NCI-H226 (cell line): Measurements from ENCODE around the gene AFF3.
"Not testable (repeated sequence)": the region's sequence is repeated elsewhere in the genome, so short reads cannot be mapped to it uniquely, and the experiment has no call there.

Source experiments
- DNase-seq: peaks from one replicate; pipeline ENCODE4 v3.0.0-alpha.2; 2015

AFF3 gene

GRCh38 chr2:99776206-99776905 is 366.0 kb downstream of the AFF3 start:
- no peak for DNase-seq

- peak; percentile 26 for DNase-seq
Measured at GRCh38 chr2:99775585-99775984, 366.8 kb downstream of the AFF3 start.

DNA sequence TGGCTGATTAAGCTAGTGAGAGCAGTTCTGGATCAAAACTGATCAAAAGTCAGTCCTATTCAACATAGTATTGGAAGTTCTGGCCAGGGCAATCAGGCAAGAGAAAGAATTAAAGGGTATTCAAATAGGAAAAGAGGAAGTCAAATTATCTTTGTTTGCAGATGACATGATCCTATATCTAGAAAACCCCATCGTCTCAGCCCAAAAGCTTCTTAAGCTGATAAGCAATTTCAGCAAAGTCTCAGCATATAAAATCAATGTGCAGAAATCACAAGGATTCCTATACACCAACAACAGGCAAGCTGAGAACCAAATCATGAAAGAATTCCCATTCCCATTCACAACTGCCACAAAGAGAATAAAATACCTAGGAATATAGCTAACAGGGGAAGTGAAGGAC is 368.7 kb downstream of the AFF3 start:
- DNase-seq, result not testable (repeated sequence)

- no peak for DNase-seq
Measured at GRCh38 chr2:99772591-99773331, 369.6 kb downstream of the AFF3 start.

- no peak for DNase-seq
Measured at GRCh38 chr2:99771681-99772333, 370.6 kb downstream of the AFF3 start.

DNA sequence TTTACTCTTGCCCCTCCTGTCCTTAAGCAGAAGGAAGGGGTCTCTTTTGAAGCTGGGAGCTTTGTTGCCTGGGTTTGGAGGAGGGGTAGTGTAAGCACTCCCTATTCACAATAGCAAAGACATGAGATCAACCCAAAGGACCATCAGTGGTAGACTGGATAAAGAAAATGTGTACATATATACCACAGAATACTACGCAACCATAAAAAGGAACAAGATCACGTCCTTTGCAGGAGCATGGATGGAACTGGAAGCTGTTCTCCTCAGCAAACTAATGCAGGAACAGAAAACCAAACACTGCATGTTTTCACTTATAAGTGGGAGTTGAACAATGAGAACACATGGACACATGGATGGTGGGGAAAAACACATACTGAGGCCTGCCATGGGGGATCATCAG is 371.5 kb downstream of the AFF3 start:
- no peak for DNase-seq

DNA sequence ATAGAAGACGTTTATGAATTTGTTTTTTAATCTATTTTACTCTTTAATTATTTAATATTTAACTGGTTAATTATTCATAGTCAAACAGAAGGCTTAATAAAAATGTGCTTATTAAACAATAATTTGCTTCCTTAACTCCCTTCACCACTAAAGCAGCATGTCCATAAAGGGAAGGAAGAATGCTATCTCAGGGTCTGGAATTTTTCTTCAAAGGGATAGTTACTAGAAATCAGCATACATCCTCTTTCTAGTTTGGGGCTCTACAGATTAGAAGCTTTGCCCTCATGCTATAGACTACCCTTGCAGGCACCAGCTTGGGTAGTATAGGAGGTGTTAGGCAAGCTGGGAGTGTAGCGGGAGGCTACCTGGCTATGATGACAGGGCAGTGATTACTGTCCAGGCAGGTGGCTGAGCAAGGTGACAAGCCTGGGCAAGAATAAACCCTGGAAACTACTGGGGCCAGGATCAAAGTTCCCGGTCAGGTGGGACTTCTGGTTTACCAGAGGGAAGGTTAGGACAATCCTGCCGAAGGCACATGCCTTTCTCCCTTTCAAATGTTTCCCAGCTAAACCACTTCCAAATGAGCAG is 376.6 kb downstream of the AFF3 start:
- no peak for DNase-seq

- DNase-seq, result no peak
Measured at GRCh38 chr2:99763764-99764163, 378.6 kb downstream of the AFF3 start.

DNA sequence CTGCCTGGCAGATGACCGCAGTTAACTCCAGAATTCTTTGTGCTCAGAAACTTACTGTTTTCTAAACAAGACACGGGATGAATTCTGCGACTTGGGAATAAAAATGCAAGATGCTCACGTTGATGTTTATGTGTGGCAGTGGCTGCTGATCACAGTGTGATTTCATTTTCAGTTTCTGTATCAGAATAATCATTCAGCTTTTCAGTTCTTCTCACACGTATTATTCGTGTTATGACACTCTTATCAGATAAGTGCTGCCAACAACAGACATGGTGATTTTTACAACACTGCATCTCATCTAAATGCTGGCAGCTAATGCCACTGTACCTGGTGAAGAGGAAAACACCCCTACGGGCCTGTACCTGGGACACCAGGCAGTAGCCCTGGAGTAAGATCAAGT is 379.7 kb downstream of the AFF3 start:
- no peak for DNase-seq

- no peak for DNase-seq
Measured at GRCh38 chr2:99757611-99758114, 384.7 kb downstream of the AFF3 start.

- no peak for DNase-seq
Measured at GRCh38 chr2:99756059-99756458, 386.3 kb downstream of the AFF3 start.

GRCh38 chr2:99754210-99754609 is 388.2 kb downstream of the AFF3 start:
- no peak for DNase-seq

- no peak for DNase-seq
Measured at GRCh38 chr2:99753505-99753904, 388.9 kb downstream of the AFF3 start.

DNA sequence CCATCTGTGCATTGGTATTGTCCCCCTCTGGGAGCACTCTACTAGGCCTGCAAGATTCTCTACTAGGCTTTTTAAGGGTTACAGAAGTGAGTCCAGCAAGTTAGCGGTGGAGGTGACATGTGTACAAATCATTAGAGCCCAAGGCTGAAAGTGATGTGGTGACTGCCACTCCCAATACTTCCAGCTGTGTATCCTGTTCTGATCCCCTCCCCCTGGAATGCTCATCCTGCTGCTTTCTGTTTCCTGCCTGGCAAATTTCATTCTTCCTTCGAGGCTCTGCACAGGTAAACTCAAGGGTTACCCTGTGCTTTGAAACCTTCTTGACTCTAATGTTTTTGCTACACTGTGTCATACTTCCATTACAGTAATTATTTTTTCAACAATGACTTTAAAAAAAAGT is 394.0 kb downstream of the AFF3 start:
- DNase-seq, result no peak

GRCh38 chr2:99747842-99748241 is 394.5 kb downstream of the AFF3 start:
- no peak for DNase-seq

- no peak for DNase-seq
Measured at GRCh38 chr2:99743146-99743545, 399.2 kb downstream of the AFF3 start.

- DNase-seq, result no peak
Measured at GRCh38 chr2:99737537-99737936, 404.9 kb downstream of the AFF3 start.

- no peak for DNase-seq
Measured at GRCh38 chr2:99735753-99736152, 406.6 kb downstream of the AFF3 start.

GRCh38 chr2:99735314-99735713 is 407.1 kb downstream of the AFF3 start:
- not testable (repeated sequence) for DNase-seq

GRCh38 chr2:99734236-99734635 is 408.2 kb downstream of the AFF3 start:
- no peak for DNase-seq

DNA sequence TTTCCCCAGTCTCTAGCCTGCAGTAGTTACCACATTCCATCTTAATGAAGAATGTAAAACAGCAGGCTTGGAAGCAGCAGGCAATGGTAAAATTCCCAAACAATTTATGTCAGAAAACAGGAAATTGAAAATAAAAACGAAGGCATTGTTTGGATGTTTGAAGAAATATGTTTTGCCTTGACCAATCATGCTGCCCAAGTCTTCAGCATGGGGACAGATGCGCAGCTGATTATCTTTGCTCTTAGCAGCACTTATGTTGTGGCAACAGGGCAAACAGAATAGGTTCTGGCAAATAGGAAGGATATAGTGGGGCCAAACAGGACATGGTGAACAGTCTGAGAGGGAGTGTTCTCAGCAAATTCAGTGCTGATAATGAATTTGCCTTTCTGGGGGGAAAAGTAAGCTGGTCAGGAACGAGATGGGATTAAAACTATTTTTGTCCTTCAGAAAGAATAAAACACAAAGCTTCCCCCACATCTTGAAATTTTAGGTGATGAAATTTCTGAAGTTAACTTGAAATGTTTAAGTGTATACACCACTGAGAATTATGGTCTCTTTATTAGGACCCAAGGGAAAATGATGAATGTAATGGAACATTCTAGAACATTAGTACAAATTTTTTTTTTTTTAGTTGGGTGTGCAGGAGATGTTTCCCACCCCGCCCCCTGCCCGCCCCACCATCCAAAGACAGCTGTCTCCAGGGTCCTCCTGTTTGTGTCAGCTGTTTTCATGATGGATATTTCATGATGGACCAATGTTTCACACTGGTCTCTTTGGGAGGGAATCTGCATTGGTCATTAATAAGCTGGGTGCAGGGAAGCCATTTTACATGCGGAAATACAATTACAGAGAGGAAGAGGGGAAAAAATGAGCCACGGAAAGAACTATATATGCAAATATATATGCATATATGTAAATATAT is 413.0 kb downstream of the AFF3 start:
- DNase-seq, result no peak

GRCh38 chr2:99728166-99728565 is 414.2 kb downstream of the AFF3 start:
- DNase-seq, result no peak
